Liver (tissue), 9 donors: ENCODE results near the gene NKX2-4. TPM values are rescaled to one million over a fixed set of nuclear protein-coding genes. Genes with fewer than 3 reads are reported as not detected.

Experiments used
- DNase-seq: peaks from one replicate; pipeline ENCODE4 v3.0.0-alpha.2; 2017; ENCODE audit warnings: low spot score
- H3K27ac ChIP-seq, 2 donors: one replicate each; pipeline ENCODE4 v1.7.0; 2013; ENCODE audit warnings: inconsistent platforms in 2 of 2, low read length in 2 of 2, control low read depth in 1 of 2, low read depth in 1 of 2, mild to moderate bottlenecking in 1 of 2
- H3K27me3 ChIP-seq, 4 donors: one replicate each; pipeline versions ENCODE4 v1.6.1 to v1.7.0; 2013; ENCODE audit warnings: low read length in 3 of 4, inconsistent platforms in 1 of 4, mild to moderate bottlenecking in 1 of 4, moderate library complexity in 1 of 4; ENCODE audit not compliant: control insufficient read depth in 4 of 4, insufficient read depth in 4 of 4
- H3K36me3 ChIP-seq, 4 donors: one replicate each; pipeline versions ENCODE4 v1.6.1 to v1.7.0; 2013; ENCODE audit warnings: low read length in 3 of 4, mild to moderate bottlenecking in 3 of 4, low read depth in 1 of 4, moderate library complexity in 1 of 4; ENCODE audit not compliant: control insufficient read depth in 4 of 4, insufficient read depth in 3 of 4
- H3K4me1 ChIP-seq, 4 donors: one replicate each; pipeline versions ENCODE4 v1.6.1 to v1.7.0; 2013; ENCODE audit warnings: low read length in 3 of 4, mild to moderate bottlenecking in 3 of 4, moderate library complexity in 1 of 4; ENCODE audit not compliant: control insufficient read depth in 4 of 4, insufficient read depth in 4 of 4
- H3K4me3 ChIP-seq, 3 donors: one replicate each; pipeline versions ENCODE4 v1.6.1 to v1.7.0; 2013; ENCODE audit warnings: low read length in 3 of 3, control low read depth in 1 of 3, low read depth in 1 of 3, mild to moderate bottlenecking in 1 of 3
- H3K9ac ChIP-seq, 2 donors: one replicate each; pipeline ENCODE4 v1.7.0; 2013; ENCODE audit warnings: low read length in 2 of 2, mild to moderate bottlenecking in 2 of 2, moderate library complexity in 2 of 2, control low read depth in 1 of 2, low read depth in 1 of 2
- H3K9me3 ChIP-seq, 4 donors: one replicate each; pipeline versions ENCODE4 v1.6.1 to v1.7.0; 2013; ENCODE audit warnings: low read length in 3 of 4; ENCODE audit not compliant: control insufficient read depth in 4 of 4
- ATF3 ChIP-seq: IDR thresholded peaks from 2 replicates; pipeline ENCODE4 v1.6.1; 2016; ENCODE audit warnings: antibody characterized with exemption
- EGR1 ChIP-seq, 2 donors: IDR thresholded peaks; 2 replicates each; pipeline ENCODE4 v1.6.1; 2016 to 2018; ENCODE audit warnings: antibody characterized with exemption in 2 of 2, low read depth in 2 of 2
- FOXA1 ChIP-seq: IDR thresholded peaks from 2 replicates; pipeline ENCODE4 v1.6.1; 2016; ENCODE audit warnings: antibody characterized with exemption
- FOXA2 ChIP-seq: IDR thresholded peaks from 2 replicates; pipeline ENCODE4 v1.6.1; 2016; ENCODE audit warnings: antibody characterized with exemption
- GABPA ChIP-seq, 2 donors: IDR thresholded peaks in 1 of 2; conservative IDR thresholded peaks in 1 of 2; 2 replicates each; pipeline ENCODE4 v1.6.1; 2016; ENCODE audit warnings: antibody characterized with exemption in 2 of 2, mild to moderate bottlenecking in 1 of 2, moderate library complexity in 1 of 2
- HNF4A ChIP-seq, 2 donors: conservative IDR thresholded peaks; 2 replicates each; pipeline ENCODE4 v1.6.1; 2016; ENCODE audit warnings: antibody characterized with exemption in 2 of 2, mild to moderate bottlenecking in 2 of 2
- HNF4G ChIP-seq: IDR thresholded peaks from 2 replicates; pipeline ENCODE4 v1.6.1; 2016; ENCODE audit warnings: antibody characterized with exemption
- JUND ChIP-seq, 2 donors: IDR thresholded peaks; 2 replicates each; pipeline ENCODE4 v1.6.1; 2016; ENCODE audit warnings: antibody characterized with exemption in 2 of 2
- MAX ChIP-seq: IDR thresholded peaks from 2 replicates; pipeline ENCODE4 v1.6.1; 2016; ENCODE audit warnings: antibody characterized with exemption
- NR2F2 ChIP-seq: IDR thresholded peaks from 2 replicates; pipeline ENCODE4 v1.6.1; 2016; ENCODE audit warnings: antibody characterized with exemption
- REST ChIP-seq: IDR thresholded peaks from 2 replicates; pipeline ENCODE4 v1.6.1; 2016; ENCODE audit warnings: antibody characterized with exemption, mild to moderate bottlenecking
- RXRA ChIP-seq, 2 donors: IDR thresholded peaks; 2 replicates each; pipeline ENCODE4 v1.6.1; 2017 to 2018; ENCODE audit warnings: antibody characterized with exemption in 2 of 2, mild to moderate bottlenecking in 1 of 2
- TAF1 ChIP-seq: conservative IDR thresholded peaks from 2 replicates; pipeline ENCODE4 v1.6.1; 2016; ENCODE audit warnings: antibody characterized with exemption, mild to moderate bottlenecking
- YY1 ChIP-seq: IDR thresholded peaks from 2 replicates; pipeline ENCODE4 v1.6.1; 2016; ENCODE audit warnings: antibody characterized with exemption, mild to moderate bottlenecking
- WGBS: extraction: QIAGEN DNeasy Blood & Tissue Kit; methylation state at CpG from one replicate; pipeline ENCODE4 v1.1.7; 2013; 5-methylcytosine and 5-hydroxymethylcytosine counted together
- polyA plus RNA-seq, 2 donors: library from polyadenylated mRNA; stranded (reverse) in 1 of 2; unstranded in 1 of 2; fragments of 200-250 nt in 1 of 2; fragments of >200 nt in 1 of 2; fragmentation: Nextera tagmentation in 1 of 2; extraction: Ambion mirVana in 1 of 2; gene quantifications; one replicate each; pipeline versions ENCODE4 v1.2.1 to v1.2.3, GENCODE V29; 2013 to 2015
- total RNA-seq, 2 donors: library from RNA; depleted of rRNA; stranded (reverse); fragments of >200 nt; gene quantifications; one replicate each; pipeline ENCODE4 v1.2.3, GENCODE V29; 2014
- TF ChIP-seq, protein P1 (sequence below): IDR thresholded peaks from 2 replicates; pipeline ENCODE4 v1.6.1; 2016; ENCODE audit warnings: antibody characterized with exemption
- TF ChIP-seq, protein P2 (sequence below): fragments of 150-350 bp; IDR thresholded peaks from 2 replicates; pipeline ENCODE4 v1.5.1; 2017; ENCODE audit warnings: improper control_type of control experiment, low read depth, low read length; ENCODE audit not compliant: missing input control
- donor health status: healthy.
- donor health status: healthy.
- donor health status: healthy.
- donor health status: healthy.
- donor health status: healthy.

NKX2-4 gene
- total and polyA plus RNA-seq, 4 donors, result not detected

DNA sequence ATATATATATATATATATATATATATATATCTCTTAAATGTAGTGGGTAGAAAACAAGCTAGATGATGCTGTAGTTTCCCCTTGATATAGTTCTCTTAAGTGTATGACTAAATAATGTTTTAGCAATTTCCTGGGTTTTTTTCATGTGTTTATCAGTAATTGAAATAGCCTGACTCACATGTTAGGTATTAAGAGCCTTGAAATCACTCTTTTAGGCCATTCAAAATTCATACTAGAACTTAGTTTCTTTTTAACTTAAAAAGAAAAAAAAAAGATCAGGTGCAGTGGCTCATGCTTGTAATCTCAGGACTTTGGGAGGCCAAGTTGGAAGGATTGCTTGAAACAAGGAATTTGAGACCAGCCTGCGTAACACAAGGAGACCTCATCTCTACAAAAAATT is 44.1 kb downstream of the NKX2-4 start:
- no peak overlapping the region for H3K4me3 ChIP-seq
- 96% methylated on average over 1 of the region's 1 CpG for WGBS
- DNase-seq, result no peak
- no peaks in the 10 kb centered on the region for H3K4me1 ChIP-seq
- no peak overlapping the region for H3K27ac ChIP-seq
- no peaks in the 10 kb centered on the region for H3K27me3 ChIP-seq
- no peaks in the 10 kb centered on the region for H3K9me3 ChIP-seq
- H3K9ac ChIP-seq, result no peak overlapping the region
- H3K36me3 ChIP-seq, result peaks cover 3 to 43% (median 29%) of the 10 kb centered on the region in 4 donors
- no peak for TF ChIP-seq HNF4G
- TF ChIP-seq TAF1, result no peak
- no peak for TF ChIP-seq REST
- no peak for TF ChIP-seq JUND (IDR thresholded peaks at IDR 0.05)
- no peak for TF ChIP-seq FOXA1
- no peak for TF ChIP-seq GABPA (IDR thresholded peaks at IDR 0.05 in 1 of 2, conservative IDR thresholded peaks at IDR 0.05 in 1 of 2)
- TF ChIP-seq MAX, result no peak
- TF ChIP-seq RXRA (IDR thresholded peaks at IDR 0.05), result no peak
- TF ChIP-seq NR2F2, result no peak
- TF ChIP-seq, protein P1, sequence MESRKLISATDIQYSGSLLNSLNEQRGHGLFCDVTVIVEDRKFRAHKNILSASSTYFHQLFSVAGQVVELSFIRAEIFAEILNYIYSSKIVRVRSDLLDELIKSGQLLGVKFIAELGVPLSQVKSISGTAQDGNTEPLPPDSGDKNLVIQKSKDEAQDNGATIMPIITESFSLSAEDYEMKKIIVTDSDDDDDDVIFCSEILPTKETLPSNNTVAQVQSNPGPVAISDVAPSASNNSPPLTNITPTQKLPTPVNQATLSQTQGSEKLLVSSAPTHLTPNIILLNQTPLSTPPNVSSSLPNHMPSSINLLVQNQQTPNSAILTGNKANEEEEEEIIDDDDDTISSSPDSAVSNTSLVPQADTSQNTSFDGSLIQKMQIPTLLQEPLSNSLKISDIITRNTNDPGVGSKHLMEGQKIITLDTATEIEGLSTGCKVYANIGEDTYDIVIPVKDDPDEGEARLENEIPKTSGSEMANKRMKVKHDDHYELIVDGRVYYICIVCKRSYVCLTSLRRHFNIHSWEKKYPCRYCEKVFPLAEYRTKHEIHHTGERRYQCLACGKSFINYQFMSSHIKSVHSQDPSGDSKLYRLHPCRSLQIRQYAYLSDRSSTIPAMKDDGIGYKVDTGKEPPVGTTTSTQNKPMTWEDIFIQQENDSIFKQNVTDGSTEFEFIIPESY, result no peak
- TF ChIP-seq FOXA2, result no peak
- TF ChIP-seq ATF3, result no peak
- TF ChIP-seq, protein P2, sequence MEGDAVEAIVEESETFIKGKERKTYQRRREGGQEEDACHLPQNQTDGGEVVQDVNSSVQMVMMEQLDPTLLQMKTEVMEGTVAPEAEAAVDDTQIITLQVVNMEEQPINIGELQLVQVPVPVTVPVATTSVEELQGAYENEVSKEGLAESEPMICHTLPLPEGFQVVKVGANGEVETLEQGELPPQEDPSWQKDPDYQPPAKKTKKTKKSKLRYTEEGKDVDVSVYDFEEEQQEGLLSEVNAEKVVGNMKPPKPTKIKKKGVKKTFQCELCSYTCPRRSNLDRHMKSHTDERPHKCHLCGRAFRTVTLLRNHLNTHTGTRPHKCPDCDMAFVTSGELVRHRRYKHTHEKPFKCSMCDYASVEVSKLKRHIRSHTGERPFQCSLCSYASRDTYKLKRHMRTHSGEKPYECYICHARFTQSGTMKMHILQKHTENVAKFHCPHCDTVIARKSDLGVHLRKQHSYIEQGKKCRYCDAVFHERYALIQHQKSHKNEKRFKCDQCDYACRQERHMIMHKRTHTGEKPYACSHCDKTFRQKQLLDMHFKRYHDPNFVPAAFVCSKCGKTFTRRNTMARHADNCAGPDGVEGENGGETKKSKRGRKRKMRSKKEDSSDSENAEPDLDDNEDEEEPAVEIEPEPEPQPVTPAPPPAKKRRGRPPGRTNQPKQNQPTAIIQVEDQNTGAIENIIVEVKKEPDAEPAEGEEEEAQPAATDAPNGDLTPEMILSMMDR, result no peak

DNA sequence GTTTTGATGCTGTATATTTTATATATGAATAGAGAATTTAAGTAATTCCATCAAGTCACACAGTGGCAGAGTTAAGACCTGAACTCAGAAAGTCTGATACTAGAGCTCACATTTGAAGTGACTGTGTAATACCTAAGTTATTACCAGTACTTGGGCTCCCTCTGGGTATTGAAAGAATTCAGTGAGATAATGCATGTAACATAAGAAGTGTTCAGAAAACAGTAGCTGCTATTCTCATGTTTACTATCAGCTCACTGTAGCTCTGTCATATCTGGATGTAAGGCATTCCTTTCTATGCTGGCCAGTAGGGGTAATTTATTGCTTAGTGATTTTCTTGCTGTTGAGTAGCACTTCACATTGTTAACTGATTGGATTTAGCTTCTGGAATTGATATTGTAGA is 44.6 kb downstream of the NKX2-4 start:
- Histone ChIP-seq H3K4me3 (no peak overlapping the region), H3K27ac (no peak overlapping the region), H3K9ac (no peak overlapping the region), H3K9me3 (no peaks in the 10 kb centered on the region), H3K4me1 (no peaks in the 10 kb centered on the region), H3K36me3 (peaks cover 3 to 41% (median 27%) of the 10 kb centered on the region in 4 donors), H3K27me3 (no peaks in the 10 kb centered on the region)
- DNase-seq, result no peak
- TF ChIP-seq HNF4A (conservative IDR thresholded peaks at IDR 0.05) (no peak), MAX (no peak), YY1 (no peak), RXRA (IDR thresholded peaks at IDR 0.05) (no peak), EGR1 (IDR thresholded peaks at IDR 0.05; ENCODE audit: low read depth in 2 of 2) (no peak), TAF1 (no peak), REST (no peak), JUND (IDR thresholded peaks at IDR 0.05) (no peak), GABPA (IDR thresholded peaks at IDR 0.05 in 1 of 2, conservative IDR thresholded peaks at IDR 0.05 in 1 of 2) (no peak)
- TF ChIP-seq, protein P1, result no peak
